NCI-H226 (cell line): Measurements from ENCODE around the gene MYBBP1A.

Experiments used
- DNase-seq: peaks from one replicate; pipeline ENCODE4 v3.0.0-alpha.2; 2015

The MYBBP1A gene

GRCh38 chr17:4515501-4515900, 39.7 kb downstream of the MYBBP1A start:
- DNase-seq, result no peak

GRCh38 chr17:4514779-4515178, 40.4 kb downstream of the MYBBP1A start:
- DNase-seq, result no peak

GRCh38 chr17:4514206-4514605, 41.0 kb downstream of the MYBBP1A start:
- DNase-seq, result no peak

- peak; percentile 25 for DNase-seq
Observed at GRCh38 chr17:4513113-4514032, 41.8 kb downstream of the MYBBP1A start.

GRCh38 chr17:4512156-4513112, 42.8 kb downstream of the MYBBP1A start:
- no peak for DNase-seq

DNA sequence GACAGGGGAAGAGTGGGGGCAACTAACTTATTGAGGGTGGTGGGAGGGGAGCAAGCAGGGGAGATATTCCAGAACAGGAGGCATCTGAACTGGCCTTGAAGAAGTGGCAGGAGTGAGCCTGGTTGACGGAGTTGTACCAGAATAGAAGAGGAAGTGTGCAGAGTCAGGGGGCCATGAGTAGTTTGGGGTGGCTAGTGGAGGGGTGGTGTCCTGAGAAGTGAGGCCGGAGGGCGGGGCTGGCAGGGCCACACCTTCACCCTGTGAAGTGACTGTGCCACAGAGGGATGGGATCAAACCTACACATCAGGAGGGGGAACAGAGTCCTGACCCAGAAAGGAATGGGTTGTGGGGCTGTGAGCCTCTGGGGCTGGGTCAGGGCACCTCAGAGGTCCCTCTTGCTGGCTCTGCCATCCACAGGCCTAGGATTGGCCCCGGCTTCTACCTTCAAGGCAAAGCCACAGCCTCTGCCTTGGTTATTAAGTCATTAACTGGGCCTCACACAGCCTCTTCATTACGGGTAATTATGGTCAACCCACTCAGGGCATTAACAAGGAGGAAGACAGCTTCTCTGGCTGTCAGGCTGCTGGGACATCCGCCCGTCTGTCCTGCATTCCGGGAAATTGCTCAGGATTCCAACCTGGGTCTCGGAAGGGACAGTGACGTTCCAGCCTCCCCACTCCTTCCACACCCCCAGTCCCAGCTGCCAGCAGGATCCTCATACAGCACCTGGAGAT, 43.8 kb downstream of the MYBBP1A start:
- no peak for DNase-seq

- DNase-seq, result no peak
Observed at GRCh38 chr17:4510618-4510941, 44.6 kb downstream of the MYBBP1A start.

GRCh38 chr17:4509923-4510617, 45.1 kb downstream of the MYBBP1A start:
- no peak for DNase-seq

DNA sequence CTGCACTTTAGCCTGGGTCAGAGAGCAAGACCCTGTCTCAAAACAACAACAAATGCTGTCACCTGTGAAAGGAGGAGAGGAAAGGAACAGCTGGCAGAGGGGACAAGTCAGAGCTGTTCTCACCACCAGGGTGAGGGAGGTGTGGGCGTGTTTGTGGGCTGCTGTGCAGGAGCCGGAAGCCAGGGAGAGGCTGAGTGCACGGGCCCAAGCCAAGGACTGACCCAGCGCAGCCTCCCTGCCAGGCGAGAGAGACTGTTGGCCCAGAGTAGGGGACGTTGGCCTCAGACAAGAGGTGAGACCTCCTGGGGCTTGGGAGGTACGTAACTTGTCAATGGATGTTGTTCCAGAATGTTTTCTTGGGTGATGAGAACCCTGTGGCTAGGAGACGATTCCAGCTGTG, 45.8 kb downstream of the MYBBP1A start:
- DNase-seq, result no peak

- DNase-seq, result no peak
Observed at GRCh38 chr17:4508207-4508606, 47.0 kb downstream of the MYBBP1A start.

DNA sequence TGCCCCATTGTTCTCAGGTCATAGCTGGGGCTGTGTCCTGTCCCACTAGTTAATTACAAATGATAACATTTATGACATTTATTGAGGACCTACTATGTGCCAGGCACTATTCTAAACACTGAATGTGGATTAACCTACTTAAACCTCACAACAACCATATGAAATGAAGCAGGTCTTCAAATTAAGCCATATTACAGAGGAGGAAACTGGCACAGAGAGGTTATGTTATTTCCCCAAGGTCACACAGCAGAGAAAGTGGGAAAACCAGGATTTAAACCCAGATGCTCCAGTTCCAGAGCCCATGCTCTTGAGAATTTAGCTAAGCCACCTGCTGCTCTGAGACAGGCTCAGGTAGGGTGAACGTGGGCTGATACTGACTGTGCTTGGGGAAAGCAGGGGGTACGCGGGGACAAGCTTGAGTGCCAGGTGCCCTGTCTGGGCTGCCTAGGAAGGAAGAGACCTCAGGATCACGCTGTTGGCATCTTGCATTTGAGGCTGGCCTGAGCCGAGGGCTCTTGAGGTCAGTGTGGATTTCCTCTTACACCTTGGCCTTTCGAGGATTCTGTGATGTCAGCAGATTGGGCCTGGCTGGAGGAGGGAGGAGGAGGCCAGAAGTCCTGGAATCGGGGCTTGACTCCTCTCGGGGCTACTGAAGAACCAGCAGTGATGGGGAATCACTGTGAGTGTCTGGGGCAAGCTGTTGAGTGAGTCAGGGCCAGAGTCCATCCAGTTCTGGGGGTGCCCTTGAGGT, 47.6 kb downstream of the MYBBP1A start:
- no peak for DNase-seq

GRCh38 chr17:4506892-4507291, 48.3 kb downstream of the MYBBP1A start:
- DNase-seq, result no peak

- no peak for DNase-seq
Observed at GRCh38 chr17:4506175-4506813, 48.9 kb downstream of the MYBBP1A start.

DNA sequence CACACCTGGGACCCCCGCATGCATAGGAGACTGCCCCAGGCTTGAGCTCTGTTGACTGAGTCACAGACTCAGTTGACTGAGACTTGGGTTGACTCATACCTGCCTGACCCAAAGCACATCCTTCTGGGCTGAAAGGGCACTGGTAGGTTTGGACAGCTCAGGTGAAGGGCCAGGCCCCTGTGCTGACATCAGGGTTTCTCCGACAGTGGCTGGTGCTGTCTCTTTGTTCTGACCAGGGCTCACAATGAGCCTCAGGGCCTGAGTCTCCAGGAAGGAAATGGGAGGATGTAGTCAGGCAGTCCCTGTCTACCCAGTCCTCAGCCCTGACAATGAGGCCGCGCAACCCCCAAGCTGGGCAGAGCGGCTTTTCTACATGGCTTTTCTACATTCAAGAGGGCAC, 50.0 kb downstream of the MYBBP1A start:
- no peak for DNase-seq

DNA sequence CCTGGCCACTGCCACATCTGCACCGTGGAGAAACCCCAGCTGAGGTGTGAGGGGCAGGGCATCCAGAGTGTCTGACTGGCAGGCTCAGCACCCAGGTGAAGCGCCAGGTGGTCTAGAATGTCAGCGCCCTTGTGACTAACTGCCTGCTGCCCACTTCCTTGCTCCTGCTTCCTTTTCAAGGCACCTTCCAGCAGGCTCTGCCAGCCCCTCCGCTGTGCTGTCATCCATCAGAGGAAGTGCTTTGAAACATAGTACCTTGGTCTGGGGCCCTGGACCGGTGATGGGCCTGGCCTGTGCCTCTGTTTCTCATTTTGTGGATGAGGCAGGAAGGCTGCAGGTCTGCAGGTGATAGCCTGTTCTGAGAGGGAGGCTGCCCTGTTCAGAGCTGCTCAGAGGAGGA, 51.0 kb downstream of the MYBBP1A start:
- DNase-seq, result no peak

DNA sequence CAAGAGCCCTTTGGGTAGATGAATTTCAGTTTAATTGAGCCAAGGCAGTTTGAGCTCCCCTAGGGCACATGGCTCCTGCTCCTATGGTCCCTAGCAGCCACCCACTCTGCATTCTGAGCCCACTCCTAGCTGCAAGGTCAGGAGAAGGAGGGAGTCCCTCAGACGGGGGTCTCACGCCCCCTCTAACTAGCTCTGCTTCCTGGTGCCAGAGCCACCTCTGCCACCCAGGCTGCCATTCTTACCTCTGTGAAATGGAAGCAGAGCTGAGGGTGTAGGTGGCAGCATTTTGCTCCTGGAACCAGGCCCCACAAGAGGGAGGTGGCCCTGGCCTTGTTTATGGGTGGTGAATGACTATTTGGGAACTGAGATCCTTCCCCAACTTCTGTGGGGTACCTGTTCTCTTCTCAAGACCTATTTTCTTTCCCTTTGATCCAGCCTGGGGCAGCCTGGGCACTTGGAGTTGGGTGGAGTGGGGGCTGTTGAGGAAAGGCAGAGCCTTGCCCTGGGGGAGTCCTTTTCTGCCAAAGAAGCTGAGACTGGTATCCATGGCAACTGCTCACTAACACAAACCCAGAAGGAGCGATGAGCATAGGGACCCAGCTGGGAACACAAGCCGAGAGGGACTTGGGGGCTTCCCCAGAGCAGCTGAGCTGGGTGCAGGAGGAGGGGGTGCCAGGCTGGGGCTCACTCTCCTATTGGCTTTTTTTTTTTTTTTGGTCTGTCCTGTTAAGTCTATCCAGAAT, 51.7 kb downstream of the MYBBP1A start:
- no peak for DNase-seq

GRCh38 chr17:4502466-4503154, 52.6 kb downstream of the MYBBP1A start:
- DNase-seq, result no peak

DNA sequence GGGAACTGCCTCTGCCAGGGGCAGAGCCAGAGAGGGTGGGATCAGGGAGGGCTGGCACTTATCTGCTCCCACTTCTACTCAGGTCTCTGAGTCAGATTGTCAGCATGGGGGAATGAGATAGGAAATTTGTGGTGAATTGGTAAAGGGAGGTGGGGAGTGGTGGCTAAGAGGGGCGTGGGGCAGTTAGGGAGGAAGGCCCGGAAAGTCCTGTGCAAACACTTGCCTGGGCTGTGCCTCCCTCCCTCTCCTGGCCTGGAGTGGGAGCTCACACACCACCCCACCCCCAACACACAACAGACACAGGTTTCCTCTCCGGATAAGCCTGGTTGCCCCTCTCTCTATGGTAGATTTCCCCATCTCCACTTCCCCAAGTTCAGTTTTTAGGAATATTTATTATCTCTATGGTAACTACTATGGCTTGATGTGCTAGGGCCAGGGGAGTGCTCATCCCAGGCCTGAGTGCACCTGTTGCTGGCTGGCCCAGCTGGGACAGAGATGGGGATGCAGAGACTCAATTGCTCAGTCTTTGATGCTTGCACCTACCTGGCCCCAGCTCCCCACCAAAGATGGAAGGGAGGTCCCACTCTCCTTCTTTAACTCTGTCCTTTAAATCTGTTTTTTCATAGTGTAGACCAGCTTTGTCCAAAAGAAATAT, 53.8 kb downstream of the MYBBP1A start:
- no peak for DNase-seq

DNA sequence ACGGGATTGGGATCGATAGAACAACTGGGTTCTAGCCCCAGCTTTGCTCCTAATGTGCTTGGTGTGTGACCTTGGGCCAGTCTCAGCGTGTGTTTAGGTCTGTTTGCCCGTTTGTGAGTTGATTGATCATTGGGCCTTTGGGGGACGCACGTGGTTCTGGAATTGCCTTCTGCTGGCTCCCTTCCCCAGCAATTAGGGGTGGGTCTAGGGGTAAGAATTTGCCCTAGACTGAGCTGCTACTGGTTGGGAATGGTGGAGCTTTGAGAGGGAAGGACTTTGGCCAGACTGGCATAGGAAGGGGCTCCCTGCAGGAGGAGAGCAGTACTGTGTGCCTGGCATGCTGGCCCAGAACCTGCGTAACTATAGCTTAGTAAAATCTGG, 55.0 kb downstream of the MYBBP1A start:
- DNase-seq, result no peak
